IPS-NIHi7 (cell line): ENCODE measurements around the gene B3GALT6.
A peak's percentile ranks its signal among the peaks of the same experiment; 100 is the strongest.

Source experiments
- DNase-seq: peaks from one replicate; pipeline ENCODE4 v3.0.0; 2012; ENCODE audit warnings: mixed read lengths; ENCODE audit errors: extremely low spot score

B3GALT6 gene

DNA sequence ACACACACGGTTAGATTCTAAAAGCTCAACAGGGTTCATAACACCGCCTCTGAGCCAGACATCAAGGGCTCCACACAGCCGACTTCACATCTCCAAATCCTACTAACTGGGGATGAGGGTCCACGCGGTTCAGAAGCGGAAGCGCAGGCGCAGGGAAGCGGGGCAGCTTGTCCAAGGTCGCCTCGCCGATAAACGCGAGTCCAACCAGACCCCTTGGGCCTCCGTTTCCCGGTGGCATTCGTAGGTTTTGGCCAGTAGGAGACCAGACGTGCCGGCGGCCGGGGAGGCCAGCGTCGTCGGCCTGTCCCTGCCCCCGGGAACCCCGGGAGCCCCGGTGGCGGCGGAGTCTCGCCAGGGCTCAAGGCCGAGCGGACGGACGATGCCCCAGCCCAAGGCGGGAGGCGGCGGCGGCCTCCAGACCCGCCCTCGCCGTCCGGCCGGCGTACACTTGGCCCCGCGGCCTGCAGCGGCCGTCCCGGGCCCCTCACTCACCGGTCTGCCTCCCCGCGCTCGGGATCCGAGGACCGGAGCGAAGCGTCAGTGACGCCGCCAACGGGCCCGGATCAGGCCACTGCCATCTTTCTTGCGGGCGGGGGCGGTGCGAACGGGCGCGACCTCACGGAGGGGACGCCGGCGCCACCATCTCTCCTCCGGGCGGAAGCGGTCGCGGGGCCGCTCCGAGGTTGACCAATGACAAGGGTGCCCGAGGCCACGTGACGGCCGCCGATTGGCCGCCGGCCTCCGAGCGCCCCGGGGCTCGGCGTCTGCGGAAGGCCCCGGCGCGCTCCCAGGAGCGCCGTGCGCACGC lies 433 bp upstream of the B3GALT6 start, which contains the start of gene SDF4:
SDF4 (minus strand) TSS at position 602 of the 808 bp plus-strand sequence. CDS start 3,229 bp downstream, outside the sequence.
- DNase-seq, result peak; percentile 100

- DNase-seq, result no peak
Measured at GRCh38 chr1:1232796-1233566, 944 bp downstream of the B3GALT6 start.

DNA sequence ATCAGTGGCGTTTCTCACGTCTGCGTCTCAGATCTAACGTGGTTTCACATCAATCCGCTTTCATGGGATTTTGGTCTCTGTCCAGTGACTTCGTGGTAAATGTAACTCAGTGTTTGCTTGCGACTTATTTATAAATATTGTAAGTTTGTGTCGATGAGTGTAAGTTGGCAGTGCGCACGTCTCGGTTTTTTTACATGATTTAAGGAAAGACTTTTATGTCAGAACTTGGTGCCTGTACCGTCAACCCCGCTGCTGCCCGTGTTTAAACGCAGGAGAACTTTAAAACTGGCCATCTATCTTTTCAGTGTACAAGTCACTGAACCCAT lies 1.5 kb downstream of the B3GALT6 start:
- DNase-seq, result no peak

DNA sequence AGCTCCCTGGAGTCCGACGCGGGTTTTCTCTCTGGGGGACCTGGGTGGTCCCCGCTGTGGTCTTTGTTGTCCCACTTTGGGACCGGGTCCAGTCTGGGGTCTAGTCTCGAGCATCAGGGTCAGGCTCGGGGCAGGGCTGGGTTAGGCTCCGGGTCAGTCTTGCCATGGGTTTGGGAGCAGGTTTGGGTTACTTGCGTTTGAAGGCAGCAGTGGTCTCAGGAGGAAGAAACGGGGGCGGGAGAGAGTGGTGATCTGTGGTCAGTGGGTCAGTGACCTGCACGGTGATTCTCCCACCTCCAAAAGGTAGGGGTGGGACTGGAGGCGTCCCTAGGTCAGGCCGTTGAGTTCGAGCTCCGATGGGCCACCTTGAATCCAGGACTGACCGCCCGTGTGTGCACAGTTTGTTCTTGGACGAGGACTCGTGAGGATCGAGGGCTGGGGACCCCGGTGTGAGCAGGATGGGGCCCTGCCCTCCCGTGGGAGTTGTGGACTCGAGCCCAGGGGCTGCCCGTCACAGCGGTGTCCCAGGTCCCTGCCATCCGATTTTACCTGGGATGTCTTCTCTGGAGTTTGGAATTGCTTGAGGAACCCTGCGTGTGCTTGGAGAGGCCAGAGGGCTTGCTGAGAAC lies 2.3 kb downstream of the B3GALT6 start:
- no peak for DNase-seq

GRCh38 chr1:1235016-1235744 lies 3.1 kb downstream of the B3GALT6 start:
- DNase-seq, result no peak

DNA sequence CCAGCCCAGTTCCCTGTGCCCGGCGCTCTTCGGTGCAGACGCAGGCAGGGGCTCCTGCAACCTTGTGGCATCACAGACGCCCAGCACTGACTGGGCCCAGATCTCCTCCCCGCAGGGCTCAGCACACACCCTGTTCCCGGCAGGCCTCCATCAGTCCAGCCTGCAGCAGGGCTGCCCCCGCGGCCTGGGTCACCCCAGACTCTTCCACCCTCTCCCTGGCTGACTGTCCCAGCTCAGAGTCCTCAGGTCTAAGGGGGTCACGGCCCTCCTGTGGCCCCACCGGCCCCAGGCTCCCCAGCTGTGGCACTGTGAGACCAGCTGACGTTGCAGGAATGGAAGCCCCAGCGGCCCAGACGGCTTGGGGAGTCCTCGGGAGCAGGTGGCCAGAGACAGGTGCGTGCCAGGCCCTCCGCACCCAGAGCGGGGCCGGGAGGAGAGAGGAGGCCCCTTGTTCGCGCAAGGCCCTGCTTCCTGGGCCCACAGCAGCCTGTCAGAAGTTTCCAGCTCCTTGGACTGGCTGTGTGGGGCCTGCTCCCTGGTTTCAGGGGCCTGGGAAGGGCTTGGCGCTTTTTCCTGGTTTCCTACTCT lies 4.2 kb downstream of the B3GALT6 start:
- no peak for DNase-seq

GRCh38 chr1:1236945-1237873 lies 5.2 kb downstream of the B3GALT6 start:
- no peak for DNase-seq

- no peak for DNase-seq
Measured at GRCh38 chr1:1237874-1238701, 6.1 kb downstream of the B3GALT6 start.

DNA sequence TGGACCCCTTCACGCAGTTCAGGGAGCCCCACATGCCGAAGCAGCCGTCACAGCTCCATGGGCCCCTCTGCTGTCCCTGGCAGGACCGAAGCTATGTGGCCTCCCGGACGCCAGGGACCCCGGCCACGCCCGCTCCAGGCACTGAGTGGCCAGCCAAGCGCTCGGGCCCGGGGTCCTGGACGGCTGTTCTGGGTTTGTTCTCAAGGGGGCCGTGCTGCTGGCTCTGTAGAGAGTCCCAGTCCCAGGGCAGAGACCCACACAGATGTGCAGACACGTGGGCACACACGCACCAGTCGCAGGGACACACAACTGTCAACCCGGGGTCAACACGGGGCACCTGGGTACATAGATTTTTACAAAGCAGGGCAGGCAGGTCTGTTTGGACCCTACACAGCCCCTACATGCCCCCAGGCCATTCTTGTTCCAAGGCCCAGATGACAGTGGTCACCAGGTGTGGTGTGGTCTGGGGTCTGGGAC lies 6.7 kb downstream of the B3GALT6 start:
- DNase-seq, result no peak

DNA sequence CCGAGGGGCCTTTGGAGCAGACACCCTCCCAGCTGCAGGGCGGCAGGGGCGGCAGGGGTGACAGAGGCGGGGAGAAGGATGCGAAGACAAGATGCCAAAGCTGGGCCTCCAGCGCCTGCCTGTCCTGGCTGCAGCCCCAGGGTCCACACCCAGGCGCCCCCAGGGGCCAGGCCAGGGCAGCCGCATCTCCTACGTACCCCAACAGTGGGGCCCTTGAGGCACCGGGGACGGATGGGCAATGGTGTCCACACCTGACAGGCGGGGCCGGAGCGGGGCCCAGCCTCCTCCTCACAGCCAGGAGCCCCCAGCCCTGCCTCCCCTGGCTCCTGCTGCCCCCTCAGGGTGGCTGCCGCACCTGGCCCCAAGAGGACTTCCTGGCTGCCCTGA lies 7.2 kb downstream of the B3GALT6 start:
- no peak for DNase-seq

GRCh38 chr1:1239614-1240347 lies 7.7 kb downstream of the B3GALT6 start:
- DNase-seq, result no peak

DNA sequence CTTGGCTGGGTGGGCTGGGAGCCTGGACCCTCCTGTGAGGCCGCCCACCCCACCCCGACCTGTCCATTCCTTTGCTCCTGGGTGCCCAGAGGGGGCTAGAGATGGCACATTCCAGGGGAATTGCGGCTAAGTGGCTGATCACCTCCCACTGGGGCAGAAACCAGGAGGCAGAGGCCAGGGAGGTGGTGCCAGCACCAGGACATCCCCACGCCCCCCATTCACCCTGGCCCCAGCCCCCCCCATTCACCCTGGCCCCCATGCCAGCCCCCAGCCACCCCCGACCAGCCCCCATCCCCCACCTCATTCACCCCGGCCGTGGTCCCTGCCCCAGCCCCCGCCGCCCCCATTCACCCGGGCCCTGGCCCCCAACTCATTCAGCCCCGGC lies 8.3 kb downstream of the B3GALT6 start:
- no peak for DNase-seq

- no peak for DNase-seq
Measured at GRCh38 chr1:1240822-1241587, 9.0 kb downstream of the B3GALT6 start.

DNA sequence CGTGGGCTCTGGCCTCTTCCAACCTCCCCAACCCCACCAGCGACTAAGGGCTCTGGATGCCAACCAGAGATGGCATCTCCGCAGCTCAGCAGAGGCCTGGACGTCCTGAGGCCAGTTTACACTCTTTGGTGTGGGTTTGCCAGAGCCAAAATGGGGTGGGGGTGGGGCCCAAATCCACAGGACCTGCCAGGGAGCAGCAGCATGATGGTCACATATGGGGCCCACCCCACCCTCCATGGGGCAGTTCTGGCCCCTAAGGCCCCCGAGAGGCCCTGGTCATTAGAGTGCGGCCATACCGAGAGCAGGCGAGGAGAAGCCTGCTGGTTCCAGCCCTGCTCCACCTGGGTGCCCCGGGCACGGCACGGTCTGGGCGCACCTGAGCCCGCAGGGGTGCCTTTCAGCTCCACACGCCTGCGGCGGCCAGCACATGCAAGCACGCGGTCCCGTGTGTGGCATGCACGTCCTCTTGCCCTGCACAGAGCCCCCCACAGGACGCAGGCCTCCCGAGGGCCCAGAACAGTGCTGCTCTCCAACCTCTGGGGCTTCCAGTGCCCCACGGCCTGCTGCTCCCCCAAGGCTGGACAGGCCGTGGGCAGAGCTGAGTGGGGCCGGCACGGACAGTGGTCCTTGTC lies 9.7 kb downstream of the B3GALT6 start:
- DNase-seq, result no peak

GRCh38 chr1:1242461-1243265 lies 10.6 kb downstream of the B3GALT6 start:
- no peak for DNase-seq

- no peak for DNase-seq
Measured at GRCh38 chr1:1243266-1243660, 11.2 kb downstream of the B3GALT6 start.

DNA sequence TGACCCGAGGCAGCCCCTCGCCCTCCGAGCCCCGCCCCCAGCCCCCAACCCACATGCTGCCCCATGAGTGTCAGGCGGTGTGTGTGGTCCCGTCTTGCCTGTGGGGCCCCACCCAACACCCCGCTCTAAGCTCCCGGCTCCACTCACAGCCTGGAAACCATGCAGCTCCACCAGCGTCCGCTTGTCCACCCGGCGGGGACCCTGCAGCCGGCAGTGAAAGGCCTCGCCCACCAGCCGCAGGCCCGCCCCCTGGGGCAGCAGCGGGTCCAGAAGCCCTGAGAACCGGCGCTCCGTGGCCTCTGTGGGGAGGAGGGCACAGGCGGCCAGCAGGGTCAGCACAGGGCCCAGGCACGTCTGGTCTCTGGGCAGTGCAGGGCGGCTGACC lies 11.8 kb downstream of the B3GALT6 start:
- no peak for DNase-seq
